IMR-90 (cell line): ENCODE data around the gene STK10. TPM values are rescaled to one million over a fixed set of nuclear protein-coding genes. Genes with fewer than 3 reads are reported as not detected.

Experiments
- ATAC-seq: fragments of 200-7000 bp; cut with Tn5 transposase; 2 replicates; pipeline ENCODE4 v1.9.1; 2020; ENCODE audit warnings: low read depth, mild to moderate bottlenecking, moderate library complexity
- BruUV-seq: library from RNA; stranded (reverse); fragments of 400-500 nt; replicated peaks from 2 replicates; lab custom pipeline; 2021; lab: Mats Ljungman, UMichigan
- CTCF ChIA-PET: fragments of 300-600 bp; formaldehyde crosslinking; extraction: SDS; loops from one replicate; lab custom pipeline; 2021; ENCODE audit warnings: antibody characterized with exemption; lab: Yijun Ruan, JAX
- POLR2A ChIA-PET: fragments of 300-600 bp; sonication (Branson Sonifier 250); formaldehyde crosslinking; loops from one replicate; lab custom pipeline; 2022; ENCODE audit warnings: antibody characterized with exemption; ENCODE audit not compliant: unreplicated experiment; lab: Charles Lee
- DNase-seq: peaks from one replicate; pipeline ENCODE4 v3.0.0; 2013
- H2AFZ ChIP-seq: replicated peaks from 2 replicates; pipeline ENCODE3; 2013; ENCODE audit warnings: low read length, mild to moderate bottlenecking; ENCODE audit not compliant: poor library complexity
- H2AK5ac ChIP-seq: 2 replicates; pipeline ENCODE4 v1.6.1; 2013; ENCODE audit warnings: low read depth, low read length, inconsistent platforms
- H2AK9ac ChIP-seq: replicated peaks from 2 replicates; pipeline ENCODE3; 2013; ENCODE audit warnings: mild to moderate bottlenecking, low read depth, low read length, moderate library complexity; ENCODE audit not compliant: poor library complexity
- H2BK120ac ChIP-seq: 2 replicates; pipeline ENCODE4 v1.6.1; 2013; ENCODE audit warnings: low read depth, low read length, inconsistent platforms
- H2BK15ac ChIP-seq: 3 replicates; pipeline ENCODE4 v1.6.1; 2013; ENCODE audit warnings: low read depth, low read length, inconsistent platforms
- H2BK20ac ChIP-seq: 2 replicates; pipeline ENCODE4 v1.6.1; 2013; ENCODE audit warnings: low read depth, mild to moderate bottlenecking, inconsistent platforms, low read length, moderate library complexity
- H2BK5ac ChIP-seq: 2 replicates; pipeline ENCODE4 v1.6.1; 2013; ENCODE audit warnings: mild to moderate bottlenecking, low read depth, low read length, inconsistent platforms; ENCODE audit not compliant: poor library complexity, severe bottlenecking
- H3K14ac ChIP-seq: replicated peaks from 2 replicates; pipeline ENCODE4 v1.6.1; 2013; ENCODE audit warnings: low read depth, low read length, inconsistent platforms
- H3K18ac ChIP-seq: 2 replicates; pipeline ENCODE4 v1.6.1; 2013; ENCODE audit warnings: low read depth, low read length, control low read depth
- H3K23ac ChIP-seq: 2 replicates; pipeline ENCODE4 v1.6.1; 2013; ENCODE audit warnings: low read depth, low read length, inconsistent platforms
- H3K27ac ChIP-seq: 2 replicates; pipeline ENCODE4 v1.5.1; 2013; ENCODE audit warnings: mild to moderate bottlenecking, control low read depth, low read length; ENCODE audit not compliant: insufficient read depth
- H3K27me3 ChIP-seq: 2 replicates; pipeline ENCODE4 v1.6.1; 2013; ENCODE audit warnings: low read length; ENCODE audit not compliant: control insufficient read depth, insufficient read depth
- H3K36me3 ChIP-seq: 2 replicates; pipeline ENCODE4 v1.6.1; 2013; ENCODE audit warnings: low read length, mixed read lengths; ENCODE audit not compliant: control insufficient read depth, insufficient read depth
- H3K4ac ChIP-seq: 2 replicates; pipeline ENCODE4 v1.6.1; 2013; ENCODE audit warnings: low read depth, low read length, inconsistent platforms
- H3K4me1 ChIP-seq: 2 replicates; pipeline ENCODE4 v1.6.1; 2013; ENCODE audit warnings: low read length, mixed read lengths; ENCODE audit not compliant: control insufficient read depth, insufficient read depth
- H3K4me2 ChIP-seq: 2 replicates; pipeline ENCODE4 v1.6.1; 2013; ENCODE audit warnings: low read depth, mild to moderate bottlenecking, control low read depth, low read length, moderate library complexity
- H3K4me3 ChIP-seq: 2 replicates; pipeline ENCODE4 v1.5.1; 2013; ENCODE audit warnings: low read depth, mild to moderate bottlenecking, control low read depth, low read length, moderate library complexity; ENCODE audit not compliant: insufficient read depth
- H3K56ac ChIP-seq: 2 replicates; pipeline ENCODE4 v1.6.1; 2013; ENCODE audit warnings: low read length, inconsistent platforms; ENCODE audit not compliant: insufficient read depth; ENCODE audit errors: extremely low read depth
- H3K79me1 ChIP-seq, 2 experiments: 2 replicates each; pipeline ENCODE4 v1.6.1; 2013; ENCODE audit warnings: low read length in 2 of 2, inconsistent platforms in 1 of 2, low read depth in 1 of 2
- H3K9ac ChIP-seq: 2 replicates; pipeline ENCODE4 v1.6.1; 2013; ENCODE audit warnings: low read depth, low read length, control low read depth
- H3K9me1 ChIP-seq: 2 replicates; pipeline ENCODE4 v1.6.1; 2013; ENCODE audit warnings: low read length, inconsistent platforms; ENCODE audit not compliant: insufficient read depth
- H3K9me3 ChIP-seq: 2 replicates; pipeline ENCODE4 v1.6.1; 2013; ENCODE audit warnings: low read length; ENCODE audit not compliant: control insufficient read depth, insufficient read depth
- H4K20me1 ChIP-seq: 2 replicates; pipeline ENCODE4 v1.6.1; 2013; ENCODE audit warnings: low read length, inconsistent platforms; ENCODE audit not compliant: insufficient read depth
- H4K5ac ChIP-seq: 2 replicates; pipeline ENCODE4 v1.6.1; 2013; ENCODE audit warnings: mild to moderate bottlenecking, low read depth, low read length, control low read depth
- H4K8ac ChIP-seq, 2 experiments: 2 replicates each; pipeline ENCODE4 v1.6.1; 2013; ENCODE audit warnings: low read depth in 2 of 2, low read length in 2 of 2, control low read depth in 1 of 2, inconsistent platforms in 1 of 2
- H4K91ac ChIP-seq: 2 replicates; pipeline ENCODE4 v1.6.1; 2013; ENCODE audit warnings: low read depth, low read length, inconsistent platforms; ENCODE audit not compliant: insufficient read depth
- CEBPB ChIP-seq: IDR thresholded peaks from 2 replicates; pipeline ENCODE4 v1.6.1; 2012; ENCODE audit warnings: low read depth, low read length, improper control_type of control experiment
- CTCF ChIP-seq: conservative IDR thresholded peaks from 2 replicates; pipeline ENCODE4 v1.5.1; 2012; ENCODE audit warnings: mild to moderate bottlenecking, low read depth, low read length, improper control_type of control experiment
- ELK1 ChIP-seq: fragments of 150-350 bp; IDR thresholded peaks from 2 replicates; pipeline ENCODE4 v1.6.1; 2016; ENCODE audit warnings: low read depth, mild to moderate bottlenecking, low read length, moderate library complexity, borderline replicate concordance
- NFE2L2 ChIP-seq: fragments of 150-350 bp; IDR thresholded peaks from 2 replicates; pipeline ENCODE4 v1.6.1; 2016; ENCODE audit warnings: low read depth, mild to moderate bottlenecking, low read length
- RAD21 ChIP-seq: IDR thresholded peaks from 2 replicates; pipeline ENCODE4 v1.6.1; 2012; ENCODE audit warnings: low read length, improper control_type of control experiment
- RCOR1 ChIP-seq: IDR thresholded peaks from 2 replicates; pipeline ENCODE4 v1.6.1; 2012; ENCODE audit warnings: mild to moderate bottlenecking, low read length, improper control_type of control experiment; ENCODE audit not compliant: insufficient replicate concordance
- RFX5 ChIP-seq: IDR thresholded peaks from 2 replicates; pipeline ENCODE4 v1.8.0; 2012; ENCODE audit warnings: low read depth, mild to moderate bottlenecking, low read length, moderate library complexity
- WGBS, 2 experiments: methylation state at CpG; one replicate each; pipeline versions ENCODE4 v1.1.5 to v1.1.7; 2013; ENCODE audit warnings: missing lambda C conversion rate in 2 of 2; ENCODE audit not compliant: insufficient read length in 1 of 2; ENCODE audit errors: extremely low coverage in 2 of 2; 5-methylcytosine and 5-hydroxymethylcytosine counted together
- dilution Hi-C: fragments of 300-500 bp; cut with HindIII; formaldehyde crosslinking; loops from one replicate; pipeline ENCODE4 v1.14.3; 2018; ENCODE audit warnings: low sequenced_read_pairs; ENCODE audit not compliant: unreplicated experiment
- in situ Hi-C: fragments of 300-500 bp; cut with MboI; formaldehyde crosslinking; loops from 3 replicates; pipeline ENCODE4 v1.14.3; 2019; ENCODE audit warnings: low sequenced_read_pairs, inconsistent platforms, mixed read lengths
- intact Hi-C: fragments of 100-400 bp; cut with micrococcal nuclease; formaldehyde crosslinking; loops from 2 replicates; pipeline ENCODE4 v1.10.0; 2022
- polyA plus RNA-seq, 3 experiments: library from polyadenylated mRNA; depleted of rRNA; stranded (reverse); fragments of >200 nt; gene quantifications; 2 replicates each; pipeline ENCODE4 v1.2.3, GENCODE V29; 2012; ENCODE audit warnings: low replicate concordance in 1 of 3
- total RNA-seq: library from RNA; depleted of rRNA; stranded (reverse); fragments of >200 nt; gene quantifications from 2 replicates; pipeline ENCODE4 v1.2.3, GENCODE V29; 2012

STK10 gene
- total and polyA plus RNA-seq, 2 of the 4 experiments (the other 2 are of a cell fraction) = 15.4 to 18.5 TPM

GRCh38 chr5:172064358-172064757 is 123.7 kb downstream of the STK10 start:
- no TSS peak for BruUV-seq
- ChIA-PET CTCF (interaction anchor here (1.7 kb wide), 1 partner anchor 152 kb away, joined by 7 read pairs; no protein-coding TSS in a partner anchor), POLR2A (no interaction called here)
- Histone ChIP-seq H2BK15ac (no peak overlapping the region), H3K56ac (no peak overlapping the region), H2AK5ac (no peak overlapping the region), H2AFZ (no peak overlapping the region), H3K4me1 (no peaks in the 10 kb centered on the region), H3K18ac (no peak overlapping the region), H2BK120ac (no peak overlapping the region), H3K9ac (no peak overlapping the region), H4K5ac (no peak overlapping the region), H2BK5ac (no peak overlapping the region), H3K23ac (no peak overlapping the region), H3K9me1 (no peaks in the 10 kb centered on the region), H4K8ac (no peak overlapping the region), H3K27me3 (no peaks in the 10 kb centered on the region), H2AK9ac (no peak overlapping the region), H4K91ac (no peak overlapping the region), H3K4me2 (no peak overlapping the region), H3K79me1 (no peaks in the 10 kb centered on the region; a peak in 1 of 4 replicates), H4K20me1 (no peaks in the 10 kb centered on the region), H3K9me3 (no peaks in the 10 kb centered on the region), H2BK20ac (no peak overlapping the region), H3K36me3 (peaks cover 34% of the 10 kb centered on the region), H3K14ac (no peak overlapping the region), H3K4me3 (no peak overlapping the region), H3K4ac (no peak overlapping the region), H3K27ac (no peak overlapping the region)
- intact Hi-C loops (no loop called here), dilution Hi-C loops (no loop called here), in situ Hi-C loops (no loop called here)
- no peak for DNase-seq
- 39% methylated on average over 2 of the region's 5 CpGs; no CpG with 5 or more reads in 1 of the 2 experiments for WGBS, 2 experiments
- TF ChIP-seq CTCF (no peak), RAD21 (no peak), NFE2L2 (no peak), RCOR1 (no peak), CEBPB (no peak), RFX5 (no peak), ELK1 (no peak)
- no peak for ATAC-seq
